Endothelial cell (in vitro differentiated cells): Measurements from ENCODE around the gene SPINDOC. TPM values are rescaled to one million over a fixed set of nuclear protein-coding genes. Genes with fewer than 3 reads are reported as not detected.

Source experiments
- DNase-seq: peaks from one replicate; pipeline ENCODE4 v3.0.0; 2021; ENCODE audit warnings: low spot score
- H3K27ac Mint-ChIP-seq: one replicate; pipeline ENCODE4 v1.8.0; 2021; ENCODE audit warnings: mixed read lengths, inconsistent platforms; ENCODE audit not compliant: unreplicated experiment
- H3K27me3 Mint-ChIP-seq: one replicate; pipeline ENCODE4 v1.8.0; 2021; ENCODE audit warnings: mild to moderate bottlenecking, moderate library complexity, mixed read lengths, inconsistent platforms; ENCODE audit not compliant: unreplicated experiment
- H3K36me3 Mint-ChIP-seq: one replicate; pipeline ENCODE4 v1.8.0; 2021; ENCODE audit warnings: mild to moderate bottlenecking, low read depth, mixed read lengths, inconsistent platforms; ENCODE audit not compliant: unreplicated experiment
- H3K4me1 Mint-ChIP-seq: one replicate; pipeline ENCODE4 v1.8.0; 2021; ENCODE audit warnings: mild to moderate bottlenecking, mixed read lengths, inconsistent platforms; ENCODE audit not compliant: unreplicated experiment
- H3K4me3 Mint-ChIP-seq: one replicate; pipeline ENCODE4 v1.8.0; 2021; ENCODE audit warnings: mild to moderate bottlenecking, mixed read lengths, inconsistent platforms; ENCODE audit not compliant: unreplicated experiment
- H3K9me3 Mint-ChIP-seq: one replicate; pipeline ENCODE4 v1.8.0; 2021; ENCODE audit warnings: mixed read lengths, inconsistent platforms; ENCODE audit not compliant: unreplicated experiment
- total RNA-seq: library from RNA; stranded (reverse); fragmentation: NEBNext Ultra II Directional; extraction: Animal tissue kit (Norgen Biotek cat#: 25700); gene quantifications from one replicate; pipeline ENCODE4 v1.2.1, GENCODE V29; 2021; ENCODE audit not compliant: unreplicated experiment
- TF ChIP-seq, protein P1 (sequence below): fragments of 200-600 bp; sonication (generic); IDR thresholded peaks from one replicate; pipeline ENCODE4 v1.5.0; 2021; ENCODE audit warnings: antibody characterized with exemption; ENCODE audit not compliant: unreplicated experiment

The SPINDOC gene
- total RNA-seq, 1 donor from 2014 or later: 55.3 TPM

DNA sequence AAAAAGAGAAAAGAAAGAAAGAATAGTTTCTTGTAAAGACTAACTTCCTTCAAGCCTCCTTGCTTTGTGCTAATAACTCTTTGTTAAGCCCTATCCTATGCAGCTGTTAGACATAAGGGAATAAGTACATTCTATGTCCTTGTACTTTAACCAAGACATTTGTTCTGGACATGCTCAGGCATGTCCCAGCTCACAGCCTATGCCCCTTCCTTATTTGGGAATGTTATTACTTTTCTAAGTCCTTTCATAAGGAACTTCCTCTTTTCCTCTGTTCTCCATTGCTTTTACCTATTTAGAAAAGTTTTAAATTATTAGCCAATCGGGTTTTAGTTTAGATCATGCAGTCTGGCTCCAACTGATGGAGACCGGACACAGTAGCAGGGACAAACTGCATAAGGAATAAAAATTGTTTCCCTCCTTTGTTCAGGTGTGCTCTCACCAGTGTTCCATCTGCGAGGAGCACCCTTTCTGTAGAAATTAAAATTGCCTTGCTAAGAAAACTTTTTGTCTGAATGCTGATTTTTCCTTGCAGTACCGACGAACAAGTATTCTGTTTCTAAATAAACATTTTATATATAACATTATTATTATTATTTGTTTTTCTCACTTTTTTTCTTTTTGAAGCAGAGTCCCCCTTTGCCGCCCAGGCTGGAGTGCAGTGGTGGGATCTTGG, 21.6 kb upstream of the SPINDOC start:
- Mint-ChIP-seq H3K9me3 (peaks cover 4% of the 10 kb centered on the region), H3K27ac (no peak overlapping the region), H3K36me3 (peaks cover 9% of the 10 kb centered on the region), H3K4me3 (no peak overlapping the region), H3K4me1 (peaks cover 3% of the 10 kb centered on the region), H3K27me3 (peaks cover 2% of the 10 kb centered on the region)
- no peak for DNase-seq
- TF ChIP-seq, protein P1, sequence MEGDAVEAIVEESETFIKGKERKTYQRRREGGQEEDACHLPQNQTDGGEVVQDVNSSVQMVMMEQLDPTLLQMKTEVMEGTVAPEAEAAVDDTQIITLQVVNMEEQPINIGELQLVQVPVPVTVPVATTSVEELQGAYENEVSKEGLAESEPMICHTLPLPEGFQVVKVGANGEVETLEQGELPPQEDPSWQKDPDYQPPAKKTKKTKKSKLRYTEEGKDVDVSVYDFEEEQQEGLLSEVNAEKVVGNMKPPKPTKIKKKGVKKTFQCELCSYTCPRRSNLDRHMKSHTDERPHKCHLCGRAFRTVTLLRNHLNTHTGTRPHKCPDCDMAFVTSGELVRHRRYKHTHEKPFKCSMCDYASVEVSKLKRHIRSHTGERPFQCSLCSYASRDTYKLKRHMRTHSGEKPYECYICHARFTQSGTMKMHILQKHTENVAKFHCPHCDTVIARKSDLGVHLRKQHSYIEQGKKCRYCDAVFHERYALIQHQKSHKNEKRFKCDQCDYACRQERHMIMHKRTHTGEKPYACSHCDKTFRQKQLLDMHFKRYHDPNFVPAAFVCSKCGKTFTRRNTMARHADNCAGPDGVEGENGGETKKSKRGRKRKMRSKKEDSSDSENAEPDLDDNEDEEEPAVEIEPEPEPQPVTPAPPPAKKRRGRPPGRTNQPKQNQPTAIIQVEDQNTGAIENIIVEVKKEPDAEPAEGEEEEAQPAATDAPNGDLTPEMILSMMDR: no peak

DNA sequence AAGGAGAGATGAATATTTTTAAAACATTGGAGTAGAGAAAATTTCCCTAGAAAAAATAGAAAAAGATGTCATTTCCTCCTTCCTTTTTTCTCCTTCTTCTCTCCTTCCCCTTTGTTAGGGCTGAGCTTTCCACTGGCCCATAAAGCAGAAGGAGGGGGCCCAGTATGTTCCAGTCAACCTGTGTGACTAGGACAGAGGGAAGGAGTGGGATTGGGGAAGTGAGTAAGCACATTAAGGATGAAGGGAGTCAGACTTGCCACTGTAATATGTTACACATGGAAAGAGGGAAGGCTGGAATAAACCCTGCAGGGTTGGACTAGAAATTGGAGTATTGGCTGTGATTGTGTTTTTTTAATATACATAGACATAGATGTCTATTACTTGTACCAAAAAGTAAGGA, 20.1 kb upstream of the SPINDOC start:
- H3K27ac Mint-ChIP-seq: no peak overlapping the region
- peaks cover 3% of the 10 kb centered on the region for H3K4me1 Mint-ChIP-seq
- TF ChIP-seq, protein P1: no peak
- peaks cover 4% of the 10 kb centered on the region for H3K27me3 Mint-ChIP-seq
- peaks cover 9% of the 10 kb centered on the region for H3K36me3 Mint-ChIP-seq
- H3K4me3 Mint-ChIP-seq: no peak overlapping the region
- no peak for DNase-seq
- peaks cover 4% of the 10 kb centered on the region for H3K9me3 Mint-ChIP-seq

DNA sequence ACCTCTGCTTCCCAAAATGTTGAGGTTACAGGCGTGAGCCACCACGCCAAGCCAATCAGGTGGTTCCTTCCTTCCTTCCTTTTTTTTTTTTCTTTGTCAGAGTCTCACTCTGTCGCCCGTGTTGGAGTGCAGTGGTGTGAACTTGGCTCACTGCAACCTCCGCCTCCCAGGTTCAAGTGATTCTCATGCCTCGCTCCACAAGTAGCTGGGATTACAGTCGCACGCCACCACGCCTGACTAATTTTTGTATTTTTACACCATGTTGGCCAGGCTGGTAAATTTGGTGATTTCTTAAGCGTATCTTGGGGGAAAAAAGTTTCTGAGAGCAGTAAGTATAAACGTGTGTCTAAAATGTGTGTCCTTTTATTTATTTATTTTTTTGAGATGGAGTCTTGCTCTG, 18.2 kb upstream of the SPINDOC start:
- Mint-ChIP-seq H3K9me3 (peaks cover 4% of the 10 kb centered on the region), H3K4me3 (no peak overlapping the region), H3K36me3 (peaks cover 9% of the 10 kb centered on the region), H3K27ac (no peak overlapping the region), H3K4me1 (peaks cover 3% of the 10 kb centered on the region), H3K27me3 (peaks cover 4% of the 10 kb centered on the region)
- DNase-seq: no peak
- TF ChIP-seq, protein P1: no peak

DNA sequence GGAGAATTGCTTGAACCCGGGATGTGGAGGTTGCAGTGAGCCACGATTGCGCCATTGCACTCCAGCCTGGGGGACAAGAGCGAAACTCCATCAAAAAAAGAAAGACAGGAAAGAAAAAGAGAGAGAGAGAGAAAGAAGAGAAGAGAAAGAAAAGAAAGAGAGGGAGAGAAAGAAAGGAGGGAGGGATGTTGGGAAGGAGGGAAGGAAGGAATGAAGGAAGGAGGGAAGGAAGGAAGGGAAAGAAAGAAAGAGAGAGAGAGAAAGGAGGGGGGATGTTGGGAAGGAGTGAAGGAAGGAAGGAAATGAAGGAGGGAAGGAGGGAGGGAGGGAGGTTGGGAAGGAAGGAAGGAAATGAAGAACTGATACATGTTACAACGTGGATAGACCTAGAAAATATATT, 12.3 kb upstream of the SPINDOC start:
- Mint-ChIP-seq H3K4me1 (peaks cover 3% of the 10 kb centered on the region), H3K9me3 (no peaks in the 10 kb centered on the region), H3K4me3 (no peak overlapping the region), H3K27me3 (peaks cover 2% of the 10 kb centered on the region), H3K27ac (no peak overlapping the region), H3K36me3 (no peaks in the 10 kb centered on the region)
- TF ChIP-seq, protein P1: no peak
- no peak for DNase-seq

DNA sequence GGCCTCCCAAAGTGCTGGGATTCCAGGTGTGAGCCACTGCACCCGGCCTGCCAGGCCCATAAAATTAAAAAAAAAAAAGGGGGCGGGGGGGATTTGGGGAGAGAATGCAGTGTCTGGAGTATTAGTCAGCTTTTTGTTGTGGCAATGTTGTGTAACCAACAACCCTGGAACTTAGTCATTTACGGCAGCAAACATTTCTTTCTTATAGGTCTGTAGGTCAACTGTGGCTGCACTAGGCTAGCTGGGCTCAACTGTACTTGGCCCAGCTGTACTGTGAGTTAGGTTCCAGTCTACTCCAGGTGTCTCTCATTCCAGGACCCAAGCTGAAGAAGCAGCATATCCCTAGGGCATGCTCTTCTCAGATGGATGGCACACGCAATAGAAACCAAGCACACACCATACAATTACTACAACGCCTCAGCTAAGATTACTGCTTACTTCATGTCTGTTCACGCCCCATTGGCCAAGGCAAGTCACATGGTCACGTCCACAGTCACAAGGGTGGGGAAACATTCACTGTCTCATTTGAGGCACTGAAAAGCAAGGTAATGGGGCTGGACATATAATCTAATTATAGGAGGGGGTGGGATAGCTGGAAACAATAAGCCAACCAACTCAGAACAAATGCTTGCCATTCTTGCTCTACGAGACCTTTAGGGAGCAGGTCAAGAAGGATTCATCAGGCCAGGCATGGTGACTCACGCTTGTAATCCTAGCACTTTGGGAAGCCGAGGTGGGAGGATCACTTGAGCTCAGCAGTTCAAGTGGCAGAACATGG, 10.4 kb upstream of the SPINDOC start:
- DNase-seq: no peak
- TF ChIP-seq, protein P1: no peak
- no peaks in the 10 kb centered on the region for H3K4me1 Mint-ChIP-seq
- H3K27ac Mint-ChIP-seq: no peak overlapping the region
- no peaks in the 10 kb centered on the region for H3K36me3 Mint-ChIP-seq
- H3K4me3 Mint-ChIP-seq: no peak overlapping the region
- H3K9me3 Mint-ChIP-seq: no peaks in the 10 kb centered on the region
- H3K27me3 Mint-ChIP-seq: no peaks in the 10 kb centered on the region
